Gastroesophageal sphincter (tissue), 4 donors: ENCODE data around the gene ACSM3. TPM values are rescaled to one million over a fixed set of nuclear protein-coding genes. Genes with fewer than 3 reads are reported as not detected.

Experiments
- ATAC-seq: fragments of 150-250 bp; one replicate; pipeline ENCODE4 v1.9.1; 2016; ENCODE audit warnings: mild to moderate bottlenecking, moderate library complexity
- H3K27ac ChIP-seq, 4 donors: fragments of 200-600 bp; sonication (generic) in 3 of 4; 1 replicate in 3 of 4; 2 replicates in 1 of 4; pipeline ENCODE4 v1.5.1; 2016 to 2019
- H3K27me3 ChIP-seq: fragments of 200-600 bp; sonication (generic); one replicate; pipeline ENCODE4 v1.5.1; 2019
- H3K36me3 ChIP-seq, 2 donors: fragments of 200-600 bp; sonication (generic); one replicate each; pipeline ENCODE4 v1.5.1; 2019; ENCODE audit warnings: control low read depth in 1 of 2
- H3K4me1 ChIP-seq, 3 donors: fragments of 200-600 bp; sonication (generic); 1 replicate in 2 of 3; 2 replicates in 1 of 3; pipeline ENCODE4 v1.5.1; 2016 to 2019; ENCODE audit warnings: control low read depth in 2 of 3
- H3K4me3 ChIP-seq, 2 donors: fragments of 200-600 bp; sonication (generic); one replicate each; pipeline ENCODE4 v1.5.1; 2019; ENCODE audit warnings: mild to moderate bottlenecking in 1 of 2, moderate library complexity in 1 of 2
- H3K9me3 ChIP-seq, 3 donors: fragments of 200-600 bp; sonication (generic); one replicate each; pipeline ENCODE4 v1.5.1; 2017 to 2019; ENCODE audit warnings: control low read depth in 2 of 3
- CTCF ChIP-seq, 4 experiments: fragments of 200-600 bp in 2 of 4; fragments of 450-650 bp in 2 of 4; sonication (generic) in 1 of 4; IDR thresholded peaks; one replicate each; pipeline ENCODE4 v1.5.1; 2017 to 2019; ENCODE audit warnings: antibody characterized with exemption in 4 of 4, mild to moderate bottlenecking in 2 of 4, moderate library complexity in 2 of 4
- EP300 ChIP-seq: sonication (generic); formaldehyde crosslinking; IDR thresholded peaks from one replicate; pipeline ENCODE4 v1.6.1; 2017; ENCODE audit warnings: antibody characterized with exemption, mild to moderate bottlenecking
- POLR2A ChIP-seq, 2 donors: fragments of 450-650 bp; IDR thresholded peaks; one replicate each; pipeline ENCODE4 v1.6.1; 2017; ENCODE audit warnings: antibody characterized with exemption in 2 of 2, mild to moderate bottlenecking in 2 of 2, moderate library complexity in 1 of 2
- POLR2AphosphoS5 ChIP-seq: sonication (generic); formaldehyde crosslinking; IDR thresholded peaks from one replicate; pipeline ENCODE4 v1.6.1; 2017; ENCODE audit warnings: antibody characterized with exemption
- WGBS, 2 donors: methylation state at CpG; one replicate each; pipeline ENCODE4 v1.1.5; 2018; ENCODE audit warnings: low coverage in 1 of 2; 5-methylcytosine and 5-hydroxymethylcytosine counted together
- total RNA-seq, 4 donors: library from RNA; depleted of rRNA; stranded (reverse); fragments of >200 nt; gene quantifications; one replicate each; pipeline ENCODE4 v1.1.0, GENCODE V29; 2016

The ACSM3 gene
- total RNA-seq, 4 donors from 2014 or later = 4.5 to 24.8 (median 6.8) TPM

- ATAC-seq = peak; percentile 92
- no peaks in the 10 kb centered on the region for H3K9me3 ChIP-seq
- peak overlapping the region; percentile 55 to 85 for H3K4me3 ChIP-seq
- 0 to 2% methylated on average over 9 to 20 of the region's 36 CpGs for WGBS, 2 donors
- peaks cover 0 to 34% (median 10%) of the 10 kb centered on the region in 3 donors for H3K4me1 ChIP-seq
- peaks cover 3 to 37% of the 10 kb centered on the region in 2 donors for H3K36me3 ChIP-seq
- no peaks in the 10 kb centered on the region for H3K27me3 ChIP-seq
- peak overlapping the region; percentile 74 to 98 (median 95) for H3K27ac ChIP-seq
- TF ChIP-seq POLR2A (IDR thresholded peaks at IDR 0.05) (peak in 1 of 2 donors; percentile 2), POLR2AphosphoS5 (peak; percentile 87), EP300 (no peak)
Observed at GRCh38 chr16:20740901-20741521, 22.8 kb upstream of the ACSM3 start.

GRCh38 chr16:20741554-20742285 lies 22.1 kb upstream of the ACSM3 start, which contains the start of gene THUMPD1:
Gene THUMPD1 (minus strand): TSS chr16:20741818. CDS start chr16:20741739, 79 bp downstream.
- Histone ChIP-seq H3K27me3 (no peaks in the 10 kb centered on the region), H3K4me1 (peaks cover 0 to 34% (median 10%) of the 10 kb centered on the region in 3 donors), H3K36me3 (peaks cover 0 to 30% of the 10 kb centered on the region in 2 donors), H3K4me3 (peak within 1 kb of the TSS; percentile 55 to 85), H3K9me3 (no peaks in the 10 kb centered on the region), H3K27ac (peak within 1 kb of the TSS; percentile 74 to 98 (median 95))
- peak in 2 of 4 experiments; percentile 12 to 20 for TF ChIP-seq CTCF (IDR thresholded peaks at IDR 0.05)
- no peak for TF ChIP-seq EP300
- TF ChIP-seq POLR2AphosphoS5 = peak; percentile 99
- peak; percentile 84 to 89 for TF ChIP-seq POLR2A (IDR thresholded peaks at IDR 0.05)
- WGBS, 2 donors = 48 to 80% methylated on average over 1 to 3 of the region's 42 CpGs
- peak; percentile 97 for ATAC-seq

GRCh38 chr16:20743591-20743990 lies 20.2 kb upstream of the ACSM3 start:
- Histone ChIP-seq H3K4me1 (peaks cover 0 to 23% (median 10%) of the 10 kb centered on the region in 3 donors), H3K4me3 (no peak overlapping the region), H3K9me3 (peaks cover 0 to 10% (median 0%) of the 10 kb centered on the region in 3 donors), H3K27me3 (no peaks in the 10 kb centered on the region), H3K27ac (no peak overlapping the region), H3K36me3 (peaks cover 0 to 11% of the 10 kb centered on the region in 2 donors)
- no peak for TF ChIP-seq CTCF (IDR thresholded peaks at IDR 0.05)
- TF ChIP-seq EP300 = no peak
- TF ChIP-seq POLR2A (IDR thresholded peaks at IDR 0.05) = no peak
- no peak for TF ChIP-seq POLR2AphosphoS5
- ATAC-seq = no peak

- Histone ChIP-seq H3K27ac (no peak overlapping the region), H3K4me3 (no peak overlapping the region), H3K36me3 (no peaks in the 10 kb centered on the region), H3K4me1 (peaks cover 0 to 9% (median 4%) of the 10 kb centered on the region in 3 donors), H3K9me3 (peaks cover 0 to 10% (median 0%) of the 10 kb centered on the region in 3 donors), H3K27me3 (no peaks in the 10 kb centered on the region)
- no peak for ATAC-seq
- no peak for TF ChIP-seq EP300
- no peak for TF ChIP-seq POLR2A (IDR thresholded peaks at IDR 0.05)
- TF ChIP-seq POLR2AphosphoS5 = no peak
- no peak for TF ChIP-seq CTCF (IDR thresholded peaks at IDR 0.05)
- WGBS, 2 donors = 47 to 55% methylated on average over 4 to 6 of the region's 7 CpGs
Observed at GRCh38 chr16:20744922-20745440, 18.8 kb upstream of the ACSM3 start.

- TF ChIP-seq EP300 (no peak), POLR2AphosphoS5 (no peak), CTCF (IDR thresholded peaks at IDR 0.05) (no peak), POLR2A (IDR thresholded peaks at IDR 0.05) (no peak)
- no peaks in the 10 kb centered on the region for H3K36me3 ChIP-seq
- H3K27ac ChIP-seq = no peak overlapping the region
- no peak overlapping the region for H3K4me3 ChIP-seq
- H3K4me1 ChIP-seq = no peaks in the 10 kb centered on the region
- no peak for ATAC-seq
- H3K27me3 ChIP-seq = no peaks in the 10 kb centered on the region
- H3K9me3 ChIP-seq = peaks cover 0 to 10% (median 0%) of the 10 kb centered on the region in 3 donors
- WGBS, 2 donors = 91 to 93% methylated on average over 3 of the region's 3 CpGs
Observed at GRCh38 chr16:20746461-20746860, 17.4 kb upstream of the ACSM3 start.
